Brain microvascular endothelial cell (primary cell): Measurements from ENCODE around the gene FYB1.

Source experiments
- DNase-seq: peaks from one replicate; pipeline ENCODE4 v3.0.0-alpha.2; 2020
- H3K27ac ChIP-seq: fragments of 250-450 bp; sonication (Bioruptor Pico); 2 replicates; pipeline ENCODE4 v1.5.1; 2020; ENCODE audit warnings: mild to moderate bottlenecking, moderate library complexity
- H3K27me3 ChIP-seq: fragments of 250-450 bp; sonication (Bioruptor Pico); replicated peaks from 2 replicates; pipeline ENCODE4 v1.5.1; 2020; ENCODE audit warnings: mild to moderate bottlenecking
- H3K36me3 ChIP-seq: fragments of 250-450 bp; sonication (Bioruptor Pico); replicated peaks from 2 replicates; pipeline ENCODE4 v1.5.1; 2020; ENCODE audit warnings: mild to moderate bottlenecking
- H3K4me3 ChIP-seq: 2 replicates; pipeline ENCODE4 v1.5.1; 2011; ENCODE audit warnings: low read depth, mild to moderate bottlenecking, control low read depth, low read length, moderate library complexity
- in situ Hi-C: cut with HindIII; loops from 2 replicates; pipeline ENCODE4 v1.10.0; 2017; ENCODE audit warnings: low sequenced_read_pairs, low pct_ligation_motif_present
- TF ChIP-seq, protein P1 (sequence below): IDR thresholded peaks from 2 replicates; pipeline ENCODE4 v1.5.1; 2011; ENCODE audit warnings: low read depth, mild to moderate bottlenecking, moderate library complexity, low read length, control low read depth, inconsistent platforms; ENCODE audit errors: missing control alignments

FYB1 gene

DNA sequence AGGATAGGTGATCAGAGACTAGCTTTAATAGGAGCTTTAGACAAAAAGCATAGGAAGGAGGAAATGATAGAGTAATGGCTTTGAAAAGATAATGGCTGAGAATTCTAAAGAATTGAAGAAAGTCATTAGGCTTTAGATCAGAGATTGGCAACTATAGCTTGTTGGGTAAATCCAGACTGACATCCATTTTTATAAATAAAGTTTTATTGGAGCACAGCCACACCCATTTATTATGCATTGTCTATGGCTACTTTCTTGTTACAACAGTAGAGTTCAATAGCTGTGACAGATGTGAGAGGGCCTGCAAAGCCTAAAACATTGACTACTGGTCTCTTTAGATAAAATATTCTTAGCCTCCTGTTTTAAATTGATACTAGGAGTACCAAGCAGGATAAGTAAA, 40.7 kb upstream of the FYB1 start:
- Histone ChIP-seq H3K27ac (no peak overlapping the region), H3K27me3 (no peaks in the 10 kb centered on the region), H3K36me3 (no peaks in the 10 kb centered on the region), H3K4me3 (no peak overlapping the region)
- in situ Hi-C loops: no loop called here
- no peak for DNase-seq
- TF ChIP-seq, protein P1, sequence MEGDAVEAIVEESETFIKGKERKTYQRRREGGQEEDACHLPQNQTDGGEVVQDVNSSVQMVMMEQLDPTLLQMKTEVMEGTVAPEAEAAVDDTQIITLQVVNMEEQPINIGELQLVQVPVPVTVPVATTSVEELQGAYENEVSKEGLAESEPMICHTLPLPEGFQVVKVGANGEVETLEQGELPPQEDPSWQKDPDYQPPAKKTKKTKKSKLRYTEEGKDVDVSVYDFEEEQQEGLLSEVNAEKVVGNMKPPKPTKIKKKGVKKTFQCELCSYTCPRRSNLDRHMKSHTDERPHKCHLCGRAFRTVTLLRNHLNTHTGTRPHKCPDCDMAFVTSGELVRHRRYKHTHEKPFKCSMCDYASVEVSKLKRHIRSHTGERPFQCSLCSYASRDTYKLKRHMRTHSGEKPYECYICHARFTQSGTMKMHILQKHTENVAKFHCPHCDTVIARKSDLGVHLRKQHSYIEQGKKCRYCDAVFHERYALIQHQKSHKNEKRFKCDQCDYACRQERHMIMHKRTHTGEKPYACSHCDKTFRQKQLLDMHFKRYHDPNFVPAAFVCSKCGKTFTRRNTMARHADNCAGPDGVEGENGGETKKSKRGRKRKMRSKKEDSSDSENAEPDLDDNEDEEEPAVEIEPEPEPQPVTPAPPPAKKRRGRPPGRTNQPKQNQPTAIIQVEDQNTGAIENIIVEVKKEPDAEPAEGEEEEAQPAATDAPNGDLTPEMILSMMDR: no peak

DNA sequence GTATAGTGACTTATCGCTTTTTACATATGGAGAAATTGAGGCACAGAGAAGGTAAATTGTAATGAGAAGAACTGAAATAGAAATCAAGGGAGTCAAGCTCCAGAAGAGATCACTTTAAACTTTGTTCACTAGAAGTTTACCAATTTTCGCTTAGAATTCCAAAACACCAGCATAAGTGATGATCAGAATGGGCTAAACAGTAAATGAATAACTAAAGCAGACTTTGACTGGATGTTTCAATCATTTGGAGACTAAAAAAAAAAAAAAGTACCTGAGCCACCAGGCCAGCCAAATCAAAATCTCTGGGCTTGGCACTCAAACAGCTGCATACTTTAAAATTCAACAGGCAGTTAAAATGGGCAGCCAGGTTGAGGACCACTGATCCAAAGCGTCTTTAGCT, 38.2 kb upstream of the FYB1 start:
- Histone ChIP-seq H3K27ac (no peak overlapping the region), H3K4me3 (no peak overlapping the region), H3K36me3 (no peaks in the 10 kb centered on the region), H3K27me3 (no peaks in the 10 kb centered on the region)
- no peak for DNase-seq
- in situ Hi-C loops: no loop called here
- TF ChIP-seq, protein P1: no peak

DNA sequence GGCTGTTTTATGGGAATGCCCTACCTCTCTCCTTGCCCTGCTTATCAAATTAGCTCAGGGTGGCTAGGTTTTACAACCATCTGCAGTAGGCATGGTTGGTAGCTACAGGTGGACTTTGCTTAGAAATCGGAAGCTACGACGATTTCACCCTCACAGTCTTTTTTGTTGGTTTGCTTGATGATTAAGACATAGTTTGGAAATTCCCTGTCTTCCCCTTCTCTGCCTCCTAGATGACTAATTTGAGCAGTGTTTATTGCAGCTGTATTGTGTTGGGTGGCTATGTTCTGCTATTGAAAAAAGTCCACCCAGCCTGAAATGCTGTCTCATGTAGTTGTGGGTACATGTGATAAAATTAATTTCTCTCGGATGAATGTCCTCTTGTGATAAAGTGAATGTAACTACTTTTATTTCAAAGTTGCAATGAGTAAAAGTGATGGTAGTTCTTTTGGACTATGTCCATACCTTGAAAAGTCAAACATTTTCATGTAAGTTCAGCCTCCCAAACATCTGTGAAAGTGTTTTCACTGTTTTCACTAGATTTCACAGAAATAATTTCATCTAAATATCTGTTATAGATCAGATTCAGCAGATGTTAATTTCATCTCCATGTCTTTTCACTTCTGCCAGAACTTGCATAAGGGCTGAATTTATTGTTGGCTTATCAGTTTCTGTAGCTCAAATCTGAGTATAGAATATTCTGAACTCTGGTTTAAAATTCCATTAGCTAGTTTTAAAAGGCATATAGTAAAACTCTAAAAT, 37.3 kb upstream of the FYB1 start:
- H3K4me3 ChIP-seq: peak overlapping the region; percentile 18
- in situ Hi-C loops: no loop called here
- TF ChIP-seq, protein P1: no peak
- H3K27ac ChIP-seq: no peak overlapping the region
- no peaks in the 10 kb centered on the region for H3K36me3 ChIP-seq
- peak; percentile 57 for DNase-seq
- no peaks in the 10 kb centered on the region for H3K27me3 ChIP-seq

DNA sequence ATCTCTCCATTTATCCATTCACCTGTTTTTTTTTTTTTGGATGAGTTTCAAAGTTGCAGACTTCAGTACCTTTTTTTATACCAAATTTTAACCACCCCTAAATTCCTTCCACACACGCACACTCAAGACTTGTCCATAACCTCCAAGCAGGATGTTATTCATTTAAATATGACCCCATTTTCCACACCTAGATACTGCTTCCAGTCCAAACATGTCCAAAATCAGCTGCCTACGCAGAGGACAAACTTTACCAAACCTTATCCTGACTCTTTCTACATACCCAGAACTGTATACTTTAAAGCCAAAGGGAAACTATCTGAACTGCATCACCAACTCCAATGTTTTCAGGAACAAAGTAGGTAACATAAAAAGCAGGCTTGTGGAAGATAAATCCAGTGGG, 36.0 kb upstream of the FYB1 start:
- no peaks in the 10 kb centered on the region for H3K27me3 ChIP-seq
- H3K4me3 ChIP-seq: no peak overlapping the region
- H3K36me3 ChIP-seq: no peaks in the 10 kb centered on the region
- TF ChIP-seq, protein P1: no peak
- in situ Hi-C loops: no loop called here
- no peak overlapping the region for H3K27ac ChIP-seq
- no peak for DNase-seq

DNA sequence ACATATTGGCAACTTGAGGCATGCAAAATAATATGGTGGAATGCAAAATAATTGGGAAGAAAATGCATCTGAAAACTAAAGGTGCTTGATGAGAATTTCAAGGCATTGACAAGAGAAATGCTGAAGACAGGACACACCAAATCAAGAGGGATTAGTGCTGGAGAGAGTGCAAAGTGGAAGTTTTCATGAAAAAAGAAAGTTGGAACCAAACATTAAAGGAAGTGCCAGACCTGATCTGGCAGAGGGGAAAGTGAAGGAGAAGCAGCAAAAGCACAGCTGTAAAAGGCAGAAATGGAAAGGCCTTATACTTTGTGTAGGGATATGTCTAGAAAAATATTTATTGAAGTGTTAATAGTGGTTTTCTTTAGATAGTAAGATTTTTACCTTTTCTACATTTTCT, 35.3 kb upstream of the FYB1 start:
- no peak for DNase-seq
- Histone ChIP-seq H3K36me3 (no peaks in the 10 kb centered on the region), H3K27ac (no peak overlapping the region), H3K27me3 (no peaks in the 10 kb centered on the region), H3K4me3 (no peak overlapping the region)
- TF ChIP-seq, protein P1: no peak
- in situ Hi-C loops: no loop called here

DNA sequence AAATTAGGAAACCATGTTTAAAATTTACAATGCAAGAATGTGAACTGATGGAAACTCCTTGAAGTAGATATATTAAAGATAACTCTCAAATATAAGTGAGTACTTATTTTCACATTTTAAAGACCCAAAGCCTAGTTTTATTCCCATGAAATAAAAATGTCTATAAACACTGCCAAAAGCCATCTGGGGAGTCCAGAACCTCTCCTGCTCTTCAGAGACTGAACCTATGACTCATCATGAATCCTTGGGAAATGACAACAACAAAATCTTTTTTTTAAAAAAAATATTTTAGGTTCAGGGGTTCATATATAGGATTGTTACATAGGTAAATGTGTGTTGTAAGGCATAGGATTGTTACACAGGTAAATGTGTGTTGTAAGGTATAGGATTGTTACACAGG, 33.8 kb upstream of the FYB1 start:
- H3K36me3 ChIP-seq: no peaks in the 10 kb centered on the region
- TF ChIP-seq, protein P1: no peak
- DNase-seq: no peak
- H3K27me3 ChIP-seq: no peaks in the 10 kb centered on the region
- in situ Hi-C loops: no loop called here
- H3K4me3 ChIP-seq: no peak overlapping the region
- no peak overlapping the region for H3K27ac ChIP-seq
